Keratinocyte (primary cell): ENCODE measurements around the gene UBE2K. TPM values are rescaled to one million over a fixed set of nuclear protein-coding genes. Genes with fewer than 3 reads are reported as not detected.

ENCODE experiments used
- DNase-seq: peaks from one replicate; pipeline ENCODE4 v3.0.0-alpha.2; 2011; ENCODE audit warnings: low read depth, missing footprints, low spot score
- FAIRE-seq: peaks from 2 replicates; lab custom pipeline; 2011; peaks lifted over from hg19 to GRCh38; lab: Jason Lieb, UNC
- H2AFZ ChIP-seq: 2 replicates; pipeline ENCODE4 v1.6.0; 2012; ENCODE audit warnings: low read length, control low read depth, inconsistent platforms; ENCODE audit not compliant: control insufficient read depth
- H3K27ac ChIP-seq: 2 replicates; pipeline ENCODE4 v1.5.1; 2011; ENCODE audit warnings: low read length; ENCODE audit not compliant: control insufficient read depth, insufficient read depth
- H3K27me3 ChIP-seq: 3 replicates; pipeline ENCODE4 v1.6.0; 2011; ENCODE audit warnings: low read length; ENCODE audit not compliant: control insufficient read depth, insufficient read depth; ENCODE audit errors: extremely low read depth
- H3K36me3 ChIP-seq, 2 experiments: 2 replicates in 1 of 2; 3 replicates in 1 of 2; pipeline ENCODE4 v1.5.1; 2011; ENCODE audit warnings: low read length in 2 of 2, mild to moderate bottlenecking in 1 of 2; ENCODE audit not compliant: control insufficient read depth in 2 of 2, insufficient read depth in 2 of 2; ENCODE audit errors: extremely low read depth in 1 of 2
- H3K4me1 ChIP-seq: 3 replicates; pipeline ENCODE4 v1.5.1; 2011; ENCODE audit warnings: low read length; ENCODE audit not compliant: control insufficient read depth, insufficient read depth; ENCODE audit errors: extremely low read depth
- H3K4me2 ChIP-seq: 3 replicates; pipeline ENCODE4 v1.6.0; 2011; ENCODE audit warnings: low read depth, low read length; ENCODE audit not compliant: control insufficient read depth, insufficient read depth; ENCODE audit errors: extremely low read depth
- H3K4me3 ChIP-seq, 3 experiments: fragments of 200-600 bp in 1 of 3; sonication (generic) in 1 of 3; 2 replicates in 2 of 3; 3 replicates in 1 of 3; pipeline ENCODE4 v1.5.1; 2011 to 2016; ENCODE audit warnings: low read length in 3 of 3, mild to moderate bottlenecking in 3 of 3, control low read depth in 2 of 3, inconsistent platforms in 1 of 3, low read depth in 1 of 3, mixed read lengths in 1 of 3, mixed run types in 1 of 3, moderate library complexity in 1 of 3; ENCODE audit not compliant: control insufficient read depth in 2 of 3, insufficient read depth in 2 of 3; ENCODE audit errors: extremely low read depth in 1 of 3
- H3K79me2 ChIP-seq: 2 replicates; pipeline ENCODE4 v1.6.0; 2012; ENCODE audit warnings: low read length; ENCODE audit not compliant: control insufficient read depth, insufficient read depth
- H3K9ac ChIP-seq: 3 replicates; pipeline ENCODE4 v1.6.0; 2011; ENCODE audit warnings: low read length; ENCODE audit not compliant: control insufficient read depth, insufficient read depth; ENCODE audit errors: extremely low read depth
- H3K9me1 ChIP-seq: 3 replicates; pipeline ENCODE4 v1.6.0; 2011; ENCODE audit warnings: low read length; ENCODE audit not compliant: control insufficient read depth, insufficient read depth; ENCODE audit errors: extremely low read depth
- H3K9me3 ChIP-seq: 2 replicates; pipeline ENCODE4 v1.5.1; 2012; ENCODE audit warnings: low read depth, low read length; ENCODE audit not compliant: control insufficient read depth
- H4K20me1 ChIP-seq: 3 replicates; pipeline ENCODE4 v1.6.0; 2011; ENCODE audit warnings: low read length; ENCODE audit not compliant: control insufficient read depth, insufficient read depth; ENCODE audit errors: extremely low read depth
- CTCF ChIP-seq, 3 experiments: IDR thresholded peaks in 1 of 3; conservative IDR thresholded peaks in 1 of 3; optimal IDR thresholded peaks in 1 of 3; 2 replicates in 2 of 3; 3 replicates in 1 of 3; pipeline versions ENCODE3 to v1.5.1; 2011; ENCODE audit warnings: low read length in 3 of 3, mild to moderate bottlenecking in 3 of 3, moderate library complexity in 2 of 3, control low read depth in 1 of 3, inconsistent platforms in 1 of 3; ENCODE audit not compliant: insufficient read depth in 2 of 3; ENCODE audit errors: extremely low read depth in 1 of 3
- EZH2 ChIP-seq: IDR thresholded peaks from one replicate; pipeline ENCODE4 v1.6.1; 2012; ENCODE audit warnings: inconsistent platforms, mild to moderate bottlenecking, low read length, moderate library complexity
- dilution Hi-C: fragments of 300-500 bp; cut with MboI; formaldehyde crosslinking; loops from one replicate; pipeline ENCODE4 v1.7.0; 2020; ENCODE audit warnings: low sequenced_read_pairs; ENCODE audit not compliant: extremely low pct_ligation_motif_present
- polyA plus RNA-seq, 5 experiments: library from polyadenylated mRNA; depleted of rRNA in 3 of 5; stranded (reverse) in 3 of 5; stranded (forward) in 1 of 5; unstranded in 1 of 5; fragments of >200 nt; gene quantifications; 1 replicate in 1 of 5; 2 replicates in 3 of 5; 3 replicates in 1 of 5; pipeline versions ENCODE4 v1.2.1 to v1.2.3, GENCODE V29; 2011 to 2012; ENCODE audit warnings: missing spikeins in 2 of 5, low read depth in 1 of 5, low replicate concordance in 1 of 5

UBE2K gene
- polyA plus RNA-seq, 1 donor (not counting 4 experiments of a cell fraction or from before 2014, with no cell fraction given), result 163 TPM

- H3K79me2 ChIP-seq, result peaks cover 10% of the 10 kb centered on the region
- H3K36me3 ChIP-seq, result peaks cover 13 to 20% of the 10 kb centered on the region in 2 experiments
These were observed 60.2 kb downstream of the UBE2K start for GRCh38 chr4:39758176-39758575.

GRCh38 chr4:39759569-39759968 lies 61.6 kb downstream of the UBE2K start:
- TF ChIP-seq EZH2, result no peak
- TF ChIP-seq CTCF (optimal IDR thresholded peaks at IDR 0.05 in 1 of 3, IDR thresholded peaks at IDR 0.05 in 1 of 3, conservative IDR thresholded peaks at IDR 0.05 in 1 of 3; ENCODE audit: extremely low read depth in 1 of 3, insufficient read depth in 2 of 3, low read length in 3 of 3), result no peak
- H3K4me3 ChIP-seq, result no peak overlapping the region
- dilution Hi-C loops, result no loop called here
- H3K79me2 ChIP-seq, result peaks cover 3% of the 10 kb centered on the region
- H3K4me1 ChIP-seq, result no peaks in the 10 kb centered on the region
- peaks cover 15% of the 10 kb centered on the region in 2 experiments for H3K36me3 ChIP-seq
- H3K9ac ChIP-seq, result no peak overlapping the region
- H3K9me3 ChIP-seq, result no peaks in the 10 kb centered on the region
- no peak overlapping the region for H3K4me2 ChIP-seq
- no peaks in the 10 kb centered on the region for H3K27me3 ChIP-seq
- FAIRE-seq (no peak), DNase-seq (no peak)
- no peak overlapping the region for H2AFZ ChIP-seq
- H3K9me1 ChIP-seq, result no peaks in the 10 kb centered on the region
- peaks cover 3% of the 10 kb centered on the region for H4K20me1 ChIP-seq
- no peak overlapping the region for H3K27ac ChIP-seq

More at GRCh38 chr4:39758176-39758575, 60.2 kb downstream of the UBE2K start:
- Histone ChIP-seq H3K9me1 (no peaks in the 10 kb centered on the region), H3K4me3 (no peak overlapping the region), H3K4me1 (no peaks in the 10 kb centered on the region), H4K20me1 (peaks cover 3% of the 10 kb centered on the region), H3K4me2 (no peak overlapping the region), H2AFZ (no peak overlapping the region), H3K9ac (no peak overlapping the region), H3K27ac (no peak overlapping the region), H3K9me3 (no peaks in the 10 kb centered on the region), H3K27me3 (no peaks in the 10 kb centered on the region)
- FAIRE-seq, result no peak
- TF ChIP-seq CTCF (optimal IDR thresholded peaks at IDR 0.05 in 1 of 3, IDR thresholded peaks at IDR 0.05 in 1 of 3, conservative IDR thresholded peaks at IDR 0.05 in 1 of 3; ENCODE audit: extremely low read depth in 1 of 3, insufficient read depth in 2 of 3, low read length in 3 of 3), result no peak
- TF ChIP-seq EZH2, result no peak
- no peak for DNase-seq
- dilution Hi-C loops, result no loop called here
